ENCODE data around the gene KTN1.
A peak's percentile ranks its signal among the peaks of the same experiment; 100 is the strongest.

The KTN1 gene

GRCh38 chr14:55578511-55578910, 1.5 kb upstream of the KTN1 start:
- no peak overlapping the region for H3K9ac ChIP-seq (ENCODE audit: low read length)
- H3K27me3 ChIP-seq (ENCODE audit: control insufficient read depth, insufficient read depth, low read length) = no peaks in the 10 kb centered on the region
- H3K4me3 ChIP-seq (ENCODE audit: low read depth, low read length) = peak overlapping the region; percentile 72; the same call in 1 of the 2 replicates
- H3K27ac ChIP-seq (ENCODE audit: low read depth, low read length) = no peak overlapping the region
- peaks cover 7% of the 10 kb centered on the region for H3K36me3 ChIP-seq (ENCODE audit: control insufficient read depth, insufficient read depth, low read length)
- peaks cover 24% of the 10 kb centered on the region; the same call in 1 of the 2 replicates for H3K4me1 ChIP-seq (ENCODE audit: control insufficient read depth, insufficient read depth, low read length)
- H3K9me3 ChIP-seq (ENCODE audit: control insufficient read depth, insufficient read depth, low read depth, low read length) = no peaks in the 10 kb centered on the region

- H3K27ac ChIP-seq (ENCODE audit: low read depth, low read length) = peak overlapping the region; percentile 93
- no peaks in the 10 kb centered on the region for H3K9me3 ChIP-seq (ENCODE audit: control insufficient read depth, insufficient read depth, low read depth, low read length)
- H3K4me3 ChIP-seq (ENCODE audit: low read depth, low read length) = peak overlapping the region; percentile 72
- peaks cover 36% of the 10 kb centered on the region for H3K4me1 ChIP-seq (ENCODE audit: control insufficient read depth, insufficient read depth, low read length)
- peaks cover 7% of the 10 kb centered on the region for H3K36me3 ChIP-seq (ENCODE audit: control insufficient read depth, insufficient read depth, low read length)
- peak overlapping the region; percentile 94 for H3K9ac ChIP-seq (ENCODE audit: low read length)
- no peaks in the 10 kb centered on the region for H3K27me3 ChIP-seq (ENCODE audit: control insufficient read depth, insufficient read depth, low read length)
Observed at GRCh38 chr14:55580470-55581341, 699 bp downstream of the KTN1 start.

GRCh38 chr14:55581342-55581771, 1.4 kb downstream of the KTN1 start:
- peak overlapping the region; percentile 94 for H3K9ac ChIP-seq (ENCODE audit: low read length)
- H3K27ac ChIP-seq (ENCODE audit: low read depth, low read length) = peak overlapping the region; percentile 93; the same call in 1 of the 2 replicates

GRCh38 chr14:55582746-55583145, 2.7 kb downstream of the KTN1 start:
- H3K4me3 ChIP-seq (ENCODE audit: low read depth, low read length) = no peak overlapping the region

More at GRCh38 chr14:55581342-55581771, 1.4 kb downstream of the KTN1 start:
- Histone ChIP-seq H3K36me3 (ENCODE audit: control insufficient read depth, insufficient read depth, low read length) (peaks cover 7% of the 10 kb centered on the region), H3K27me3 (ENCODE audit: control insufficient read depth, insufficient read depth, low read length) (no peaks in the 10 kb centered on the region), H3K9me3 (ENCODE audit: control insufficient read depth, insufficient read depth, low read depth, low read length) (no peaks in the 10 kb centered on the region), H3K4me3 (ENCODE audit: low read depth, low read length) (peak overlapping the region; percentile 72), H3K4me1 (ENCODE audit: control insufficient read depth, insufficient read depth, low read length) (peaks cover 39% of the 10 kb centered on the region)

DNA sequence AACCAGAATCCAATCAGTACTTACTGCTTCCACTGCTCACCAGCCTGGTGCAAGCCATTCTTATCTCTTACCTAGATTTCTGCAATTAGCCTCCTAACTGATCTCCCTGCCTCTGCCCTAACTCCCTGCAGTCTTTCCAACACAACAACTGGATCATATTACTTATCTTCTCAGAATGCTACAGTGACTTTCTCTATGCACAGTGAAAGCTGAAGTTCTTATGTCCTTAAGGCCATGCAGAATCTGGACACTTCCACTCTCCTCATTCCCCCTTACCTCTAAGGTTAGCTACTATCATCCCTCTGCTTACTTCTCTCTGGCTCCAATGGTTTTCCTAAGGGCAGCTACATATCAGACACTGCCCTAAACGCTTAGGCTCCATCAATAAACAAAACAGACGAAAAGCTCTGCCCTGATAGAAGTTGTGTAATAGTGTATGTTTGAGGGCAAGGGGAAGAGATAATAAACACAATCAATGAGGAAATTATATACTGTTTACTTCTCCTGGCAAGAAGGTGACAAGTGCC, 4.0 kb downstream of the KTN1 start:
- H3K9ac ChIP-seq (ENCODE audit: low read length) = no peak overlapping the region
- H3K27ac ChIP-seq (ENCODE audit: low read depth, low read length) = no peak overlapping the region
- H3K9me3 ChIP-seq (ENCODE audit: control insufficient read depth, insufficient read depth, low read depth, low read length) = no peaks in the 10 kb centered on the region
- H3K4me1 ChIP-seq (ENCODE audit: control insufficient read depth, insufficient read depth, low read length) = peaks cover 33% of the 10 kb centered on the region
- no peak overlapping the region for H3K4me3 ChIP-seq (ENCODE audit: low read depth, low read length)
- no peaks in the 10 kb centered on the region for H3K27me3 ChIP-seq (ENCODE audit: control insufficient read depth, insufficient read depth, low read length)
- no peaks in the 10 kb centered on the region for H3K36me3 ChIP-seq (ENCODE audit: control insufficient read depth, insufficient read depth, low read length)

More at GRCh38 chr14:55582746-55583145, 2.7 kb downstream of the KTN1 start:
- Histone ChIP-seq H3K27ac (ENCODE audit: low read depth, low read length) (no peak overlapping the region; the same call in 1 of the 2 replicates), H3K9ac (ENCODE audit: low read length) (no peak overlapping the region), H3K27me3 (ENCODE audit: control insufficient read depth, insufficient read depth, low read length) (no peaks in the 10 kb centered on the region), H3K36me3 (ENCODE audit: control insufficient read depth, insufficient read depth, low read length) (no peaks in the 10 kb centered on the region), H3K9me3 (ENCODE audit: control insufficient read depth, insufficient read depth, low read depth, low read length) (no peaks in the 10 kb centered on the region), H3K4me1 (ENCODE audit: control insufficient read depth, insufficient read depth, low read length) (peaks cover 39% of the 10 kb centered on the region)

DNA sequence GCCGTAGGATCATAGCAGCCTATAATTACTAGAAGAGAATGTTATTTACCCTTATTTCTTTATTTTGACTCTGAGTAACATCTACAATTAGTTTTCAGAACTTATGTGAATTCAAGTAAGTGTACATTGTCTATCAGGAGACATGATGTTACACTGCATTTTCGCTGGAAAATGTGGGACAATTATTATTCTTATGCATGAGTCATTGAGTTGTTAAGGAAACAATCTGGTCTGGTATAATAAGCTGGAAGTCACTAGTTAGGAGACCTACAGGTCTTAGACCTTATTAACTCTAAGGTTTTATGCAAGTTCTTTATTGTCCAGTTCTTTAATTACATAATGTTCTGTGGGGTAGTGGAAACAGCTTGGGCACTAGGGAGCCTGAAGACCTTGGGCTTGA, 5.8 kb downstream of the KTN1 start:
- no peaks in the 10 kb centered on the region for H3K9me3 ChIP-seq (ENCODE audit: control insufficient read depth, insufficient read depth, low read depth, low read length)
- H3K9ac ChIP-seq (ENCODE audit: low read length) = no peak overlapping the region
- no peaks in the 10 kb centered on the region for H3K36me3 ChIP-seq (ENCODE audit: control insufficient read depth, insufficient read depth, low read length)
- no peak overlapping the region for H3K27ac ChIP-seq (ENCODE audit: low read depth, low read length)
- peaks cover 35% of the 10 kb centered on the region for H3K4me1 ChIP-seq (ENCODE audit: control insufficient read depth, insufficient read depth, low read length)
- no peaks in the 10 kb centered on the region for H3K27me3 ChIP-seq (ENCODE audit: control insufficient read depth, insufficient read depth, low read length)
- H3K4me3 ChIP-seq (ENCODE audit: low read depth, low read length) = no peak overlapping the region

GRCh38 chr14:55586411-55586810, 6.4 kb downstream of the KTN1 start:
- no peaks in the 10 kb centered on the region for H3K27me3 ChIP-seq (ENCODE audit: control insufficient read depth, insufficient read depth, low read length)
- H3K4me1 ChIP-seq (ENCODE audit: control insufficient read depth, insufficient read depth, low read length) = peaks cover 37% of the 10 kb centered on the region
- no peaks in the 10 kb centered on the region for H3K9me3 ChIP-seq (ENCODE audit: control insufficient read depth, insufficient read depth, low read depth, low read length)
- H3K4me3 ChIP-seq (ENCODE audit: low read depth, low read length) = no peak overlapping the region
- H3K9ac ChIP-seq (ENCODE audit: low read length) = no peak overlapping the region
- no peak overlapping the region for H3K27ac ChIP-seq (ENCODE audit: low read depth, low read length)
- H3K36me3 ChIP-seq (ENCODE audit: control insufficient read depth, insufficient read depth, low read length) = no peaks in the 10 kb centered on the region

- H3K27ac ChIP-seq (ENCODE audit: low read depth, low read length) = no peak overlapping the region
- H3K9me3 ChIP-seq (ENCODE audit: control insufficient read depth, insufficient read depth, low read depth, low read length) = no peaks in the 10 kb centered on the region
- H3K9ac ChIP-seq (ENCODE audit: low read length) = no peak overlapping the region
- H3K27me3 ChIP-seq (ENCODE audit: control insufficient read depth, insufficient read depth, low read length) = no peaks in the 10 kb centered on the region
- no peaks in the 10 kb centered on the region for H3K36me3 ChIP-seq (ENCODE audit: control insufficient read depth, insufficient read depth, low read length)
- no peak overlapping the region for H3K4me3 ChIP-seq (ENCODE audit: low read depth, low read length)
- H3K4me1 ChIP-seq (ENCODE audit: control insufficient read depth, insufficient read depth, low read length) = peaks cover 37% of the 10 kb centered on the region
Observed at GRCh38 chr14:55587847-55588246, 7.8 kb downstream of the KTN1 start.

DNA sequence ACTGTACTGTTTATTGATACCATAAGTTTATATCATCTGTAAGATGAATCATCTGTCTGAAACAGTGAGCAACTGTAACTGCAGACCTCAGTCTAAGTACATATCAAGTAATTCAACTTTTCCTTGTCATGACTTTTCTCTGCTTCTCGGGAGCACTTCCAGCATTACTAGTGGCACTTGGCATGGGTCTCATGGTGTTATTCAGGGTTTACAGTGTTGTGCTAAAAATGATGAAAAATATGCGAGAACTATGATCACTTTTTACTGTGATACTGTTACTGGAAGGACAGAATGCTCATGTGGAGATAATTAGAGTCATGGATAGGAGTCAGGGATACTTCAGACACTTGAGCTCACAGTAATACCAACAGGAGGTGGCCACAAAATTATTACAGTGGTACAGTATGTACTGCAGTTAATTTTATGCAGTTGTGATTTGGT, 8.3 kb downstream of the KTN1 start:
- Histone ChIP-seq H3K4me1 (ENCODE audit: control insufficient read depth, insufficient read depth, low read length) (peaks cover 40% of the 10 kb centered on the region), H3K9me3 (ENCODE audit: control insufficient read depth, insufficient read depth, low read depth, low read length) (no peaks in the 10 kb centered on the region), H3K36me3 (ENCODE audit: control insufficient read depth, insufficient read depth, low read length) (no peaks in the 10 kb centered on the region), H3K4me3 (ENCODE audit: low read depth, low read length) (no peak overlapping the region), H3K27ac (ENCODE audit: low read depth, low read length) (no peak overlapping the region), H3K9ac (ENCODE audit: low read length) (no peak overlapping the region), H3K27me3 (ENCODE audit: control insufficient read depth, insufficient read depth, low read length) (no peaks in the 10 kb centered on the region)

- Histone ChIP-seq H3K9me3 (ENCODE audit: control insufficient read depth, insufficient read depth, low read depth, low read length) (no peaks in the 10 kb centered on the region), H3K27ac (ENCODE audit: low read depth, low read length) (no peak overlapping the region), H3K27me3 (ENCODE audit: control insufficient read depth, insufficient read depth, low read length) (no peaks in the 10 kb centered on the region), H3K4me1 (ENCODE audit: control insufficient read depth, insufficient read depth, low read length) (peaks cover 39% of the 10 kb centered on the region), H3K4me3 (ENCODE audit: low read depth, low read length) (no peak overlapping the region), H3K9ac (ENCODE audit: low read length) (no peak overlapping the region), H3K36me3 (ENCODE audit: control insufficient read depth, insufficient read depth, low read length) (no peaks in the 10 kb centered on the region)
Observed at GRCh38 chr14:55589171-55589570, 9.2 kb downstream of the KTN1 start.

DNA sequence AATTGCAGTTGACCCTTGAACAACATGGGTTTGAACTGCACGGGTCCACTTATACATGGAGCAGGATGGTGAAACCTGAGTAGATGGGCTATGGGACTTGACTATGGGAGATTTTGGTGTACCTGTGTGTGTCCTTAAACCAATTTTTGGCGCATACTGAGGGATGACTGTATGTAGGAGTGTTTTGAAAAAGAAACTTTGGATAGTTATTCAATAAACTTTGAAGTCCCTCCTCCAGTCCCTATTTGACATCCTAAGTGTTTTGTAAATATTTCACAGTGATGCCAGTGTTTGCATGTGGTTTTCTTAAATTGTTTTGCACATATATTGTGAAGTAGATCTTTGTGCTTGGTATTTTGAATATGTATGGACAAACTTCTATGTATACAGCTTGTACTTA, 12.4 kb downstream of the KTN1 start:
- H3K36me3 ChIP-seq (ENCODE audit: control insufficient read depth, insufficient read depth, low read length) = peaks cover 2% of the 10 kb centered on the region; the same call in 1 of the 2 replicates
- H3K4me1 ChIP-seq (ENCODE audit: control insufficient read depth, insufficient read depth, low read length) = peaks cover 30% of the 10 kb centered on the region
- H3K4me3 ChIP-seq (ENCODE audit: low read depth, low read length) = no peak overlapping the region
- peaks cover 8% of the 10 kb centered on the region; the same call in 1 of the 2 replicates for H3K9me3 ChIP-seq (ENCODE audit: control insufficient read depth, insufficient read depth, low read depth, low read length)
- no peak overlapping the region; the same call in 1 of the 2 replicates for H3K27ac ChIP-seq (ENCODE audit: low read depth, low read length)
- H3K27me3 ChIP-seq (ENCODE audit: control insufficient read depth, insufficient read depth, low read length) = no peaks in the 10 kb centered on the region
- H3K9ac ChIP-seq (ENCODE audit: low read length) = no peak overlapping the region
